ENCODE measurements around the gene PPP1R7.

Gene PPP1R7

GRCh38 chr2:241223211-241224017 lies 73.1 kb downstream of the PPP1R7 start:
- no peak for DNase-seq
- in situ Hi-C loops (cut with MboI; ENCODE audit: low pct_unique_long_range_greater_than_20kb, low sequenced_read_pairs), result no loop called here

DNA sequence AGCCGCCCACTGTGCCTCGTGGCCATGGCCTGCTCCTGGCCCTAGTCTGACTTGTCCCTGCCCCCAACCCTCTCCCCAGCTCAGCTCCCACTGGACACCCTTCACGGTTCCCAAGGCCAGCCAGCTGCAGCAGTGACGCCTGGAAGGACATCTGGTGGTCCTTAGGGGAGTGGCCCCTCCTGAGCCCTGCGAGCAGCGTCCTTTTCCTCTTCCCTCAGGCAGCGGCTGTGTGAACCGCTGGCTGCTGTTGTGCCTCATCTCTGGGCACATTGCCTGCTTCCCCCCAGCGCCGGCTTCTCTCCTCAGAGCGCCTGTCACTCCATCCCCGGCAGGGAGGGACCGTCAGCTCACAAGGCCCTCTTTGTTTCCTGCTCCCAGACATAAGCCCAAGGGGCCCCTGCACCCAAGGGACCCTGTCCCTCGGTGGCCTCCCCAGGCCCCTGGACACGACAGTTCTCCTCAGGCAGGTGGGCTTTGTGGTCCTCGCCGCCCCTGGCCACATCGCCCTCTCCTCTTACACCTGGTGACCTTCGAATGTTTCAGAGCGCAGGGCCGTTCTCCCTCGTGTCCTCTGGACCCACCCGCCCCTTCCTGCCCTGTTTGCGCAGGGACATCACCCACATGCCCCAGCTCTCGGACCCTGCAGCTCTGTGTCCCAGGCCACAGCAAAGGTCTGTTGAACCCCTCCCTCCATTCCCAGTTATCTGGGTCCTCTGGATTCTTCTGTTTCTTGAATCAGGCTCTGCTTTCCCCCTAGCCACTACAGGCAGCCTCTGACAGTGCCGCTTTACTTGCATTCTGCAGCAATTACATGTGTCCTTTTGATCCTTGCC lies 74.0 kb downstream of the PPP1R7 start:
- in situ Hi-C loops (cut with MboI; ENCODE audit: low pct_unique_long_range_greater_than_20kb, low sequenced_read_pairs), result no loop called here
- no peak for DNase-seq

- DNase-seq, result no peak
- in situ Hi-C loops (cut with MboI; ENCODE audit: low pct_unique_long_range_greater_than_20kb, low sequenced_read_pairs), result no loop called here
Measured at GRCh38 chr2:241224851-241225438, 74.7 kb downstream of the PPP1R7 start.

DNA sequence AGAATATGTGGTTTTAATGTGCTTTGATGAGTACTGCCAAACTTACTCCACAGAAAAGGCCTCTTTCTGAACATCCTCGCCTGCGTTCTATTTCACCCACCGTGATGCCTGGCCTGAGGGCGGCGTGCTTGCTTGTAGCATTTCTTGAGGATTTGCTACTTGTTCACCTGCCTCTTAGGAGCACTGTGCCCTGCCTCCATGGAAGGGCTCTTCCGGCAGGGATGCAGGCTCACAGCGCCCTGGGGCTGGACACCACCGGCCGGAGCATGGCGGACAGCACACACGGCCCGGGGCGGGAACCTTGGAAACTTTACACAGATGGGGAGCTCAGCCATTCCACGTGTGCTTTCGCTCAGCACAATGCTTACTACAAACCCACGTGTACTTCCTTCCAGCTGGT lies 75.3 kb downstream of the PPP1R7 start:
- DNase-seq, result no peak
- in situ Hi-C loops (cut with MboI; ENCODE audit: low pct_unique_long_range_greater_than_20kb, low sequenced_read_pairs), result no loop called here

- no peak for DNase-seq
- in situ Hi-C loops (cut with MboI; ENCODE audit: low pct_unique_long_range_greater_than_20kb, low sequenced_read_pairs), result no loop called here
Measured at GRCh38 chr2:241225983-241226382, 75.7 kb downstream of the PPP1R7 start.

- in situ Hi-C loops (cut with MboI; ENCODE audit: low pct_unique_long_range_greater_than_20kb, low sequenced_read_pairs), result no loop called here
- DNase-seq, result no peak
Measured at GRCh38 chr2:241226723-241227572, 76.7 kb downstream of the PPP1R7 start.

DNA sequence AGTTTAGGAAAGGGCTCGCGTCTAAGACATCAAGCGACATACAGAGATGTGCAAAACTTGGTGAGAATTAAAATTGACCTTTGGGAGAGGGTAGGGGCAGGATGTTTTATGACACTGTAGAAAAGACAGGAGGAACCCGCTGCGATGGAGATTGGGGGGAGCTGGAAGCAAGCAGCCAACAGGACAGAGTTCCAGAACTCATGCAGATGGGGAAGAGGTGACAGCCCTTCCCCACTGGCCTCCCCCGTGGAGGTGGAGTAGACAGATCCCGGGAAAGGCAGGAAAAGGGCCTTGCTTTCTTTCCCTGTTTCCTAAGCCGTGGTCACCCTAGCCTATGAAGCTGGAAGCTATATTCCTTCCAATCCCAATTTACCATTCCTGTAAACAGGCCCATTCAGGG lies 77.3 kb downstream of the PPP1R7 start:
- in situ Hi-C loops (cut with MboI; ENCODE audit: low pct_unique_long_range_greater_than_20kb, low sequenced_read_pairs), result no loop called here

DNA sequence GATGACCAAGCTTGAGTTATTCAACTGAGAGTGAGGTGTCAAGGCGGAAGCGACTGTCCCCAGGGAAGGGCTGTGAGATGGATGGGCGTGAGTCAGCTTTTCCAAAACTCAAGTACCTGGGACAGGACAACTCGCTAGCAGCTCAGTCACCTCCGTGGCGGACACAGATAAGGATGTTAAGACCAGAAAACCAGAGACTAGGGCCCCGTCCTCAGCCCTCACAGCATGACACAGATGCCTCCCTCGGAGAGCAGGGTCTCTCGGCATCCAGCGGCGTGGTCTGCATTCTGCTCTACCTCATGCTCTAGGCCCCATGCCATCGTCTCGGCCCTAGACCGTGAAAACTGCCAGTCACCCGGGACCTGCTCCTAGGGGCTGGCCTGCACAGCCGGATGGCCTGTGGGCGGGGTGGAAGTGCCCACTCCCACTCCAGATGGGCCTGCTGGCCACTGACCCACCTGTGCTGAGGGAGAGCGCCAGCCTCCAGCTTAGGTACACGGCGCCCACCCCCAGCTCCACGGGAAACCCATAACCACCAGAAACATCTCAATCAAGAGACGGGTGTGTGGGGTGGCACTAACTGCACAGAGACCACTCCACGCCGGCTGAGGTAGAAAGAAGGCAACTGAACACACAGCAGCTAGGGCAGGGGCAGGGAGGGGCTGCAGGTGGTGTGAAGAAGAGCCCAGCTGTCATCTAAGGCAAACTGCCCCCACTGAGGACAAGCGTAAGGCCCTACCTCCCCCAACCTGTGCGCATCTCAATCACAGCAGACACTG lies 78.0 kb downstream of the PPP1R7 start:
- DNase-seq, result no peak
- in situ Hi-C loops (cut with MboI; ENCODE audit: low pct_unique_long_range_greater_than_20kb, low sequenced_read_pairs), result no loop called here

More for the DNA sequence above, 77.3 kb downstream of the PPP1R7 start:
- DNase-seq, result no peak

DNA sequence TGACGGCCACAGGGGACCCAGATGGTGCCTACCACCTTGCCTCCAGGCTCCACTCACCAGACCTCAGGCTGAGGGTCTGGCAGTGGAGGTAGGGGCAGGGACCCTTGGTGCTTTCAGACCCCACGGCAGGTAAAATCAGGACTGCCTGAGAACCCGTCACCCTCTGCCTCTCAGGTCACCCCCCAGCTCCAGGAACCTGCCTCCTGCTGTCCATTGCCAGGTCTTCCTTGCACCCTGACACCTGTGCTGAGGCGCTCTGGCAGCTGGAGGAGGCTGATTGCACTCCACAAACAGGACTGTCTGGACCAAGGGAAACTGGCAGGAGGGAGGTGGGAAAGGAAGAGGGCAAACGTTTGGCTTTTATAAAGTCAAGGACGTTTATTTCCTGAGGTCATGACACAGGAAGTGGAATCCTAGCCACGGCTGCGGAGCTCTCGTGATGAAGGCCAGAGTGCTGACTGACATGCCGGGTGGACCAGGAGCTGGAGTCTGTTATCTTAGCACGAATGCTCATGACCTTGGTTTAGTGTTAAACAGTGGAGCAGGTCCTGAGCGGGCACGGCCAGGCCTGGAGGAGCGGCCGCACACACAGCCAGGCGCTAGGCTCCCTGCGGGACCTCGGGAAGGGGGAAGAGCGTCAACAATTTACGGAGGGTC lies 78.7 kb downstream of the PPP1R7 start:
- no peak for DNase-seq
- in situ Hi-C loops (cut with MboI; ENCODE audit: low pct_unique_long_range_greater_than_20kb, low sequenced_read_pairs), result no loop called here

- in situ Hi-C loops (cut with MboI; ENCODE audit: low pct_unique_long_range_greater_than_20kb, low sequenced_read_pairs), result no loop called here
- DNase-seq, result no peak
Measured at GRCh38 chr2:241229563-241230401, 79.5 kb downstream of the PPP1R7 start.

- in situ Hi-C loops (cut with MboI; ENCODE audit: low pct_unique_long_range_greater_than_20kb, low sequenced_read_pairs), result no loop called here
- DNase-seq, result no peak
Measured at GRCh38 chr2:241230435-241230834, 80.2 kb downstream of the PPP1R7 start.

DNA sequence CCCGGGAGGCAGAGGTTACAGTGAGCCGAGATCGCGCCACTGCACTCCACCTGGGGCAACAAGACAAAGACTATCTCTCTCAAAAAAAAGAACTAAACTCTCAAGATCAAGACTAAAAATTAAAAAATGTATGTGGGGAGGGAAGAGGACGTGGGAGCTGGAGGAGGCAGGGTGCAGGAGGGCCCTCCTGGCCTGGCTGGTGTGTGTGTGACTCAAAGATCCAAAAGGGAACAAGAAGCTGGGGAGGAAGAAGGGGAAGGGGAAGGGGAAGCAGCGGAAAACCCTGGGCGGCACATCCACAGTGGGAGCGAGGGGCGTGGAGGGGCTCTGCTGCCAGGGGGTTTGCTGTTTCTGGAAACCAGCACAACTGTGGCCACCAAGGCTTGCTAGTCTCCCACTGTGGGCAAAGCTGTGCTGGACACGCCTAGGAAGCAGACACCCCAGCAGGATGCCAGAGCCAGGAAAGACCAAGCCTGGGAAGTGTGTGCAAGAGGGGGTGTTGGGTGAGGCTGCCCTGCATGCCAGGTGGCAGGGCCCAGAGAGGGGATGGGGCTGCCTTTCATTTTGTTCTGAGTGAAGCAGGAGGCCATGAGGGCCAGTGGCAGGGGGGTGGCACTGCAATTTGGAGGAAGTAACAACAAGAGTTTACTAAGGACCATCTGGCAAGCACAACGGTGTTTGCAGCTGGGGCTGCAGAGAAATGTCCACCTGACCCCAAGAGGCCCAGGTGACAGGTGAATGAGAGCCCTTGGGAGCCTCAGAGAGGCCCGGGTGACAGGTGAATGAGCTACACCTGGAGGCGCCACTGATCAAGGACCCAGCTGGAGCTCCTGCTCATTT lies 82.7 kb downstream of the PPP1R7 start:
- DNase-seq, result no peak
- in situ Hi-C loops (cut with MboI; ENCODE audit: low pct_unique_long_range_greater_than_20kb, low sequenced_read_pairs), result no loop called here

Data from KBM-7 (cell line).